Hematopoietic multipotent progenitor cell treated with erythropoietin and hydrocortisone succinate and interleukin-3 and kit ligand, for 15 days (in vitro differentiated cells): Measurements from ENCODE around the gene KIF4B.
"Not testable (repeated sequence)": the region's sequence is repeated elsewhere in the genome, so short reads cannot be mapped to it uniquely, and the experiment has no call there.

Experiments used
- DNase-seq: peaks from one replicate; pipeline ENCODE4 v3.0.0-alpha.2; 2015; ENCODE audit warnings: low spot score

KIF4B gene

GRCh38 chr5:155004138-155004744 lies 9.3 kb upstream of the KIF4B start:
- DNase-seq = peak; percentile 52

- not testable (repeated sequence) for DNase-seq
Observed at GRCh38 chr5:155006265-155006664, 7.3 kb upstream of the KIF4B start.

- DNase-seq = no peak
Observed at GRCh38 chr5:155008669-155009068, 4.9 kb upstream of the KIF4B start.

GRCh38 chr5:155010881-155011280 lies 2.7 kb upstream of the KIF4B start:
- DNase-seq = no peak

- no peak for DNase-seq
Observed at GRCh38 chr5:155015239-155015638, 1.7 kb downstream of the KIF4B start.

- no peak for DNase-seq
Observed at GRCh38 chr5:155017610-155018009, 4.1 kb downstream of the KIF4B start.

GRCh38 chr5:155019601-155020226 lies 6.2 kb downstream of the KIF4B start:
- no peak for DNase-seq

GRCh38 chr5:155021842-155022241 lies 8.3 kb downstream of the KIF4B start:
- no peak for DNase-seq

- DNase-seq = no peak
Observed at GRCh38 chr5:155023320-155023719, 9.8 kb downstream of the KIF4B start.

- DNase-seq = no peak
Observed at GRCh38 chr5:155024015-155024414, 10.5 kb downstream of the KIF4B start.

GRCh38 chr5:155025895-155026294 lies 12.3 kb downstream of the KIF4B start:
- no peak for DNase-seq

- no peak for DNase-seq
Observed at GRCh38 chr5:155027993-155028629, 14.6 kb downstream of the KIF4B start.

- DNase-seq = no peak
Observed at GRCh38 chr5:155029240-155029639, 15.7 kb downstream of the KIF4B start.

GRCh38 chr5:155034145-155034744 lies 20.7 kb downstream of the KIF4B start:
- not testable (repeated sequence) for DNase-seq

- not testable (repeated sequence) for DNase-seq
Observed at GRCh38 chr5:155035087-155035486, 21.5 kb downstream of the KIF4B start.

- DNase-seq = no peak
Observed at GRCh38 chr5:155040984-155041653, 27.6 kb downstream of the KIF4B start.

GRCh38 chr5:155044591-155044990 lies 31.0 kb downstream of the KIF4B start:
- DNase-seq = no peak

- no peak for DNase-seq
Observed at GRCh38 chr5:155046591-155046990, 33.0 kb downstream of the KIF4B start.

GRCh38 chr5:155047818-155048217 lies 34.3 kb downstream of the KIF4B start:
- no peak for DNase-seq

GRCh38 chr5:155049569-155050383 lies 36.2 kb downstream of the KIF4B start:
- DNase-seq = no peak

GRCh38 chr5:155050384-155051019 lies 36.9 kb downstream of the KIF4B start:
- no peak for DNase-seq
